GM21526 (cell line): ENCODE results near the gene TSHZ2.
"Not testable (repeated sequence)": the region's sequence is repeated elsewhere in the genome, so short reads cannot be mapped to it uniquely, and the experiment has no call there.

ENCODE experiments used
- ATAC-seq: cut with Tn5 transposase; IDR thresholded peaks from one replicate; pipeline ENCODE4 v1.9.1; 2021; ENCODE audit warnings: moderate library complexity; ENCODE audit not compliant: unreplicated experiment, low FRiP score

TSHZ2 gene

DNA sequence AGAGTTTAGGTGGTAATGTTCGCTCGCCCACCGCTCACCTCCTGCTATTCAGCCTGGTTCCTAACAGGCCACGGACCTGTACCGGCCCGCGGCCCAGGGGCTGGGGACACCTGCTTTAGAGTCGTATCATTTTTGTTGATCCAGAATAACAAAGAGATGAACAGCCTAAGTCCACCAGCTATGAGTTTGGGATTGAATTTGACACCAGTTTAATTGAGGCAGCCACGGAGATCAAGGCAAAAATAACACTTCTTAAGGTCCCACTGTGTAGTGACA is 108.5 kb downstream of the TSHZ2 start:
- no peak for ATAC-seq

DNA sequence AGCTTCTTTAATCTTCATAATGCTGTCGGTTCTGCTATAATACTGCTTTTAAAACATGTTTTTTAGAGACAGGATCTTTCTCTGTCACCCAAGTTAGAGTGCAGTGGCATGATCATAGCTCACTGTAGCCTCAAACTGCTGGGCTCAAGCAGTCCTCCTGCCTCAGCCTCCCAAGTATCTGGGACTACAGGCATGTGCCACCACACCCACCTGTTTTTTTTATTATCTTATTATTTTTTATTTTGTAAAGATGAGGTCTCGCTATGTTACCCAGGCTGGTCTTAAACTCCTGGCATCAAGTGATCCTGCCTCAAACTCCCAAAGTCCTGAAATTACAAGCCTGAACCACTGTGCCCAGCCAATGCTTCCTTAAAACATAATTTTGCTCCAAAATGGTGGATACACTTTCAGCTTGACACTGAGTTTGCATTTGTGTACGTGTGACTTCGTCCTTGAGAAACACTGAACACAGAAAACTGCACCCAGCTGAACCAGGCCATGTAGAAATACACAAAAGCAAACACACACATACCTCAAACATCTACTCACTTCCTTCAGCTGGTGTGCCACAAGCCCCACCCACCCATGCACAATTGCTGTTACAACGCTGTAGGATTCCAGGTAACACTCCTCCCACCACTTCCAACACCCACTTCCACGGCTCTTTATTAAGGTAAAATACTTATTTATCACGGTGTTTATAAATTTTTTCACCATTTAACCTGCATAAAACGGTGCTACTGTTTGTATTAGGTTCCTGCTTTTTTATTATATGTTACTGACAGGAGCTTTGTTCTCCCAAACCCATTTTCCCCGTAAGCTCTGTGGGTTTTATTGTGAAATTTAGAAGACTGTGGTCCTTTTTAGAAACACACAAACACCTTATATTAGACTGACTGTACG is 109.1 kb downstream of the TSHZ2 start:
- ATAC-seq: no peak

DNA sequence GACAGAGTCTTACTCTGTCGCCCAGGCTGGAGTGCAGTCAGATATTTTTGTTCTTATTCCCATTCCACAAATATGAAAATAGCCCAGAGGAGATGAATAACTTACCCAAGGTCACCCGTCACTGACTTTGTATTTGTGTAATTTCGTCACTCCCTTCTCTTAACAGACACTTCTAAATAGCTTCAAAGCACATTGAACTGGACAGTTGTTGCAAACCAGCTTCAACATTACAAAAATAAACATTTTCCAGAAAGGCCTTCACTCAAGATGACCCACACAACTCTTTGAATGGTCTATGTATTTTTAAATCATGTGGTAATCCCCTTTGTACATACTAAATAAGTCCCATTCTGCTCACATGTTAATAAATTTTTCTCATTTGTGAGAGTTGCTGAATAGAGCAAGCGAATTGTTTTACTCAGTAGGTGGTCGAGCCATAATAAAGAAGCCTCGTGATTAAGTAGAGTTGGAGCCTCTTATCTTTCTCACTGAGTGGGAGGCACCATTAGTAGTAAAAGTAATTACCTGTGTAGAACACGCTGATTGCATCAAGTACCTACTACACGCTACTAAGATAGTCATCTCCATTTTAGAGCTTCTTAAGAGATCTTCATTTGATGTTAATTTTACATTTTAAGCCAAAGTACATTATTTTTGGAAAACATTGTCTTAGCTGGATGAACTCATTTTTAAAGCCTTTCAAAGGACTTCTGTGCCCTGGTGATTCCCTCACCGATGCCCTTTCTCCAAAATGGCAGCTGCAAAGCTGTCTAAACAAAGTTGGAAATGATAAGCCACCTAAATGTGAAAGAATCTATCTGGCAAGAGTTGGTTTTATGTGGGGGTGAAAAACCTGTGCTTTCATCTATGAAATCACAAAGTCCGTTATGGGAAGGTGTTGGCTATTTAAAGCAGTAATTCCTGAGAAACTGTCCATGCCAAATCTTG is 110.0 kb downstream of the TSHZ2 start:
- ATAC-seq: no peak

DNA sequence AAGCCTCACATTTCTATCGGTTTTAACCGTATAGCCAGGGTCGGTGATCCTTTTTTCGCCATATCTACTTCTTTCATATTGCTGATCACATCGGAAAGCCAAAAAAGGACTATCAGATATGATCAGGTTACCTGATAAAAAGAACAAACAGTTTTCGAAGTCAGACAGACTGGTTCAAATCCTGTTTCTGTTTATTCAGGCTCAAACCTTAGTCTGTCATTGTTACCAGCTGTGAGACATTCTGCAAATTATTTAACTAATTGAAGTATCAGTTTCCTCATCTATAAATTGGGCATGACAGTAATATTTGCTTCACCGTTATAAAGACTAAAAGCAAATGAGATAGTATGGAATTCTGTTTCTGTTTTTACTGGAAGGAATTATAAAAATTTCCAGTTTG is 111.3 kb downstream of the TSHZ2 start:
- no peak for ATAC-seq

DNA sequence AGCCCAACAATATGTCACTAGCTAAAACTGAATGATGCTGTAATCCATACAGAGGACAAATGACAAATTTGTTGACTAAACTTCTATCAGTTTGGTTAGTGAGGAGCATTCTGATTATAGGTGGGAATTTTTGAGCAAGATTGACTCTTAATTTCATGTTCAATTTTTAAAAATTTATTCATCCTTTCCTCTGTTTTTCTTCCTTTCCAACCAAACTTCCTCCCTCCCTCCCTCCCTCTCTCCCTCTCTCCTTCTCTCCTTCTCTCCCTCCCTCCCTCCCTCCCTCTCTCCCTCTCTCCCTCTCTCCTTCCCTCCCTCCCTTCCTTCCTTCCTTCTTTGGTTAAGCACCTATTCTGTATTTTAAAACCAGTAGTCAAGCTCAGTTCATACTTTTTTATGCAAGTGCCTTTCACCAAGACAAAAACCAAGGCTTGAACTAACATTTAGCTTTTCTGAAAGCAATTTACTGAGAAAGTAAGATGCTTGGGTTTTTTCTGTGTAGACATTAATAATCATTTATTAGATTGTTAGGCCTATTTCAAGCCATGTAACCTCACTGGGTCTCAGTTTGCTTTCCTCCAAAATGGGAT is 112.3 kb downstream of the TSHZ2 start:
- ATAC-seq: no peak

DNA sequence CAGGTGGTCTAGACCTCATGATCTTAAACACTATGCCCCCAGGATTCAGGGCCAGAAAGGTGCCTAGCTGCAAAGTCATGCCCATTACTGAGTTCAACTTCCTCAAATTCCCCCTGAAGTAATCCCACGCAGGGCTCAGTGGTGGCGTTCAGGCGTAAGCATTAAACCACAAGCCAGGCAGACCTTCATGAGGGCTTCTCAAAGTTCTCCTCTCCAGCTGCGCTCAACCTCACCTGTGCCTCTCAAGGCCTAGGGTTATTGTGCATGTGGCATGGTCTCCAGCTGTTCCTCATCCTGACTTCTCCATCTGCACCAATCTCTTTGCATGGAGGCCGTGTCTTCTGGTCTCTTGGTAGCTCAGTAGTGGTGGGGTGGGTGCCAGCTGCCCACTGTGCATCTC is 113.6 kb downstream of the TSHZ2 start:
- ATAC-seq: no peak

DNA sequence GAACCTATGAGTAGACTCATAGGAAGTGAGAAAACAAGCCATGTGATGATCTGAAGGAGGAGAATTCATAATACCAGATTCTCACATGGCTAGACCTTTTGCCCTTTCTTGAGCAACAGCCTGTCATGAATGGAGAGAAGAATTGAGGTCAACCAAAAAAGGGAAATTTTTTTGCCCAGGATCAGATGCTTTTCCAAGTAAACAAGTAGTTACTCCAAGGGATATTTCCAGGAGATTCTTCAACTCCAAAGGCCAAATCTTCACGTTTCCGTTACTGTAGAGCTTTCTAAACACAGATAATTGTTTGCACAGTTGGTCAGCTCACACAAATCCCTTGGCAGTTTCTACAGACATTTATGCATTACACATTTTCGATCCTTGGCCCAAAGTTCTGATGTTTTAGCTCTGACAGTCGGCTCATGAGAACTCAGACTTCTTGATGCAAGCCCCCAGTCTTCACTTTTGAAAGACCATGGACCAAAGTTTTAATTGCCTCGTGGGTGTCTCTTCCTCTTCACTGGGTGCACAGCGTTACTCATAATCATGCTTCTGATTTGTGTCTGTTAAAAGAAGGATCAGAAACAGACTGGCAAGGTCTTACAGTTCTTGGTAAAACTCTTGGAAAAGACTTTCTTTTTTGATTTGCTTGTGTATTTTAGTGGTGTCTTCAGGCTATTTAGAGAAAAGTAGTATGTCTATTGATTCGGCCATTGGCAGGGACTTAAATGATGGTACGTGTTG is 115.0 kb downstream of the TSHZ2 start:
- no peak for ATAC-seq

DNA sequence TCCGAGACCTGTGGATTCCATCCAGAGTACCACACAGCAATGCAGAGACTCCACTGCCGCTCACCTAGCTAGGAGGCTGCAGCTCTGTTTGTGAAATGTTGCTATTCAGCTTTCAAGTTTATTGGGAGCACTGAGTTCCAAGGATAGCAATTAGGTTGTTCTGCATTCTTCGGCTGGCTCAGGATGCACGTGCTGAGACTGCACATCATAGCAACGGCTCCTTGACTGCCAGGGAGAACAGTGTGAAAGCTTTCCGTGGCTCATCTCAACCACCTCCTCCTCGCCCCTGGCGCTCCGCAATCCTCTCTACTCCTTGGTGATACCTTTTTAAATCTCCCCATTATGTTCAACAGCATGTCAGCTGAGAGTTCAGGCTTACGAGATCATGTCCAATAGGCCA is 116.6 kb downstream of the TSHZ2 start:
- no peak for ATAC-seq

DNA sequence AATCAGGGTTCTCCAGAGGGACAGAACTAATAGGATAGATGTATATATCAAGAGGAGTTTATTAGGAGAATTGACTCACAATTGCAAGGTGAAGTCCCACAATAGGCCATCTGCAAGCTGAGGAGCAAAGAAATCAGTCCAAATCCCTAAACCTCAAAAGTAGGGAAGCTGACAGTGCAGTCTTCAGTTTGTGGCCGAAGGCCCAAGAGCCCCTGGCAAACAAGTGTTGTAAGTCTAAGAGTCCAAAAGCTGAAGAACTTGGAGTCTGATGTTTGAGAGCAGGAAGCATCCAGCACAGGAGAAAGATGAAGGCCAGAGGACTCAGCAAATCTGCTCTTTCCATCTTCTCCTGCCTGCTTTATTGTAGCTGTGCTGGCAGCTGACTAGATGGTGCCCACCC is 117.7 kb downstream of the TSHZ2 start:
- ATAC-seq: not testable (repeated sequence)

DNA sequence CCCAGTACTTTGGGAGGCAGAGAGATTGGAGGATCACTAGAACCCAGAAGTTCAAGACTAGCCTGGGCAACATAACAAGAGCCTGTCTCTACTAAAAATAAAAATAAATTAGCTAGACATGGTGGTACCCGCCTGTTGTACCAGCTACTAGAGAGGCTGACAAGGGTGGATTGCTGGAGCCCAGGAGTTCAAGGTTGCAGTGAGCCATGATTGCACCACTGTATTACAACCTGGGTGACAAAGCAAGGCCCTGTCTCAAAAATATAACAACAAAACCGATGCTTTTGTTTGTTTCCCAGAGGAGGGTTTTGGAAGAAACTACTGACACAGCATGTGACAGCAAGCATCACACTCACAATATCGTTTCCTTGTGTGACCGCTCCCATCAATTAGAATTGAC is 119.6 kb downstream of the TSHZ2 start:
- ATAC-seq: no peak

DNA sequence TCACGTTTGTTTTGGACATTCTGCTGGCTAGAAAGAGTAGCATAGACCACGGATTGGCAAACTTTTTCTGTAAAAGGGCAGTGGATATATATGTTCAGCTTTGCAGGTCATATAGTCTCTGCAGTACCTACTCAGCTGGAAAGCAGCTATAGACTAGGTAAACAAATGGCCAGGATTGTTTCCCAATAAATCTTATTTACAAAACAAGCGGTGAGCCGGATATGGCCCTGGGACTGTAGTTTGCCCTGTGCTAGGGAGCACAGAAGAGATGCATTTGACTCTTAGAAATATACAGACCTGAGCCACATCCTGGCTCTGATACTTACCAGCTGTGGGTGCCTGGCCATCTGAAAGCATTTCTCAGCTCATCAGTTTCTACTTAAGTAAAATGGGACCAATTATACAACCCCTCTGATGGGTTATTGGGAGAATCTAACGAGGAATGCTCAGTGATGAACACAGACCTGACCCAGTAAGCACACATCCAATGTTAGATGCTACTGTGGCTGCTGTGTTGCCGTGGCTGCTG is 120.7 kb downstream of the TSHZ2 start:
- ATAC-seq: no peak

DNA sequence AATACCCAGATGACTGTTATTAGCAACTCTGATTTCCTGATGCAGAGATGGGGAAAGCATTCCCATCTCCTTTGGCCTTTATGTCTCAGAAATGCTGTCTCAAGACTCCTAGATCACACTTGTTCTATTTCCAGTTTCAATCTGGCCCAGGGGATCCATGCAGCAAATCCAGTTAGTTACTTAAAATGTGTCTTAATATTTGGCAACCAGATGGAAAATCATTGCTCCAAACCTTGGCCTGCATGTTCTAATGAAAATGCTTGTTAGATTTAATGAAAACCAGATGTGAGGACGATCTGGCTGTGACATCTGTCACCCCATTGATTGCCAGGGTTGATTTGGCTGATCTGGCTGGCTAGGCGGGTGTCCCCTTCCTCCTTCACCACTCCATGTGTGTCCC is 125.2 kb downstream of the TSHZ2 start:
- no peak for ATAC-seq

DNA sequence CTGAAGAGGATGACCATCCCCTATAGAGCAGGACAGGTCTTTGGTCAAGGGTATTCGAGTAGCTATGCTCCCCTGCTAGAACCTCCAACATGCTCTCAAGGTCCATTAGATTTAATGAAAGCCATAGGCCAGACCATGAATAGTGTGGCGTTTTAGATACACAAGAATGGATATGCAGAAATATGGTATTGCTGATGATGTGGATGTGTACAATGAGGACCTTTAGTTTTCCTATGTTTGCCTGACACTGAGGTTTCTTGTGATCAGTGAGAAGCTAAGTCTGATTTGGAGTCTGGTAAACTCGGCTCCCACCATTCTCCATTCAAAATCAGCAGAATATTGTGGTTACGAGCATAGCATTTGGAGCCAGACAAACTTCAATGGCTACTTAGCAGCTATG is 125.6 kb downstream of the TSHZ2 start:
- no peak for ATAC-seq

DNA sequence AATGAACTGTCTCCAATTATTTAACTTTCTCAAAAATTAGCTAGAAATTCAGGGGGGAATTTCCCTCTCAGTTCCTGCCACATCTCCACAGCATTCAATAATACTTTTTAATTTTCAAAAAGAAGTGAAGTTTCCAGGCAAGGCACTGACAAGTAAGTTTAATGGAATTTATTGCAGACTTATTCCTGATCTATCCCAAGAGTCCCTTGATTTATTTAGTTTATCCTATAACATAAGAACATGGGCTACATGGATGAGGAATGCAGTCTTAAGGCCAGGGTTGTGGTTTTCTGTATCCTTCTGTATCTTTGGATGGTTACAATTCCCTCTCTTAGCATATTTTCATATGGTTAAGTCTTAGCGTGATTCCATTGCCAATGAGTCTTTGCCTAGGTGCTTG is 126.5 kb downstream of the TSHZ2 start:
- ATAC-seq: no peak

DNA sequence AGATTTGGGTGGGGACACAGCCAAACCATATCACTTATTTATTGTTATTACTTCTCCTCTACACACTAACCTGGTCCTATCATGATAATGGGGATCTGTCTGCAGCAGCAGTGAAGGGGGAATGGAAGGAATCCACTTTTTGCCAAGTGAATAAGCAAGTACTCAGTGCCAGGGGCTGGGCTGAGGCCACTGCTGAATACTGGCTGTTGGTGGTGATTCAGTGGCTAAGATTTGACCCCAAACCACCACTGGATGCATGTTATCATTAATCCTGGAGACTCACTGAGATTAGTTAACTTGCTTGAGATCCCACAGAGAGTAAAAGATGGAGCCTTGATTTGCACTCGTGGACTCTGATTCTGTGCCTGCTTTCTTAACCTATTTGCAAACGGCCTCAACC is 127.7 kb downstream of the TSHZ2 start:
- ATAC-seq: no peak

DNA sequence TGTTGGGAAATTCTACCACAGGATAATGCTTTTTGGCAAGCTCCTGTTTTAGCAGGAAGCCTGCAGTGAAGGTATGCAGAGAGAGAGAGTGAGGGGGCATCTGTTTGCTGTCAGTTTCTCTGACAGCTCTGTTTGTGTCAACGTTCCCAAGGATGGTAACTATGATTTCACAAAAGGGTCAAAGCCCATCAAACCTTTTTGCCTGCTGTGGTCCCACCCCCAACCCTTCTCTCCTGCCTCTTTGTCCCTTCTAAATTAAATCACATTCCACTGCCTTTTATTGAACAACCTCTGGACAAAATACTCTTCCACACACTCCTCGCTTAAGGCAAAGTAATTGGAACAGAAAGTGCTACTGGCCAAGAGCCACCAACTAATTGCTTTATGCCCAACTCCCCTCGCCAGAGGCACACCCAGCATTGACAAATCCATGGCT is 128.3 kb downstream of the TSHZ2 start:
- no peak for ATAC-seq

DNA sequence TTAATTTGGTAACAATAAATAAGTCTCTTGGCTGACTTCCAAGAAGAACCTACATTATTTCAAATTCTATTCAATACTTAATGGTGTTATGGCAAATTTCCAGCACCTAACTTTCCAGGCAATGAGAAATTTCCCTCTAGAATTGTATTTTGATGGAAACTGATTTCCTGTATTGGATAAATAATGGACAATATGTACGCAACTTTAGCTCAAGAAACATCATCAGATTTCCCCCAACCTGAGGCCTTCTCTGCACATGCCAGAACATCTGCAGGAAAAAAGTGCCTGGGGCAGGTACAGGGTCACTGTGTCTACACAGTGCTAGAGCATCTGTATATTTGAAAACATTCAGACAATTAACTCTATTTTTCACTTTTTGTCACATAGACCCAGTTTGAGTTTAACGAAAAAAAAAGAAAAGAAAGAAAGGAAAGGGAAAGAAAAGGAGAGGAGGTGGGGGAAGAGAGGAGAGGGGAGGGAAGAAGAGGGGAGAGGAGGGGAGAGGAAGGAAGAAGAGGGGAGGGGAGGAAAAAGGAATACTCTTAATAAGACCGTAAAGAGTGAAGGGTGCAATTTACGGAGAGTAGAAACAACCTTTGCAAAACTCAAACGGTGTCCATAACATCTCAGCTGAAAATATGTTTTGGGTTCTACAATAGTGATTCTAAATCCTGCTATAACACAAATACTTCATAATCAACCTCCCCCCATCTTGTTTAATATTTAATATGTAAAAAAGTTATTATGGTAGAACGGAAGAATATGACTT is 130.0 kb downstream of the TSHZ2 start:
- ATAC-seq: no peak

DNA sequence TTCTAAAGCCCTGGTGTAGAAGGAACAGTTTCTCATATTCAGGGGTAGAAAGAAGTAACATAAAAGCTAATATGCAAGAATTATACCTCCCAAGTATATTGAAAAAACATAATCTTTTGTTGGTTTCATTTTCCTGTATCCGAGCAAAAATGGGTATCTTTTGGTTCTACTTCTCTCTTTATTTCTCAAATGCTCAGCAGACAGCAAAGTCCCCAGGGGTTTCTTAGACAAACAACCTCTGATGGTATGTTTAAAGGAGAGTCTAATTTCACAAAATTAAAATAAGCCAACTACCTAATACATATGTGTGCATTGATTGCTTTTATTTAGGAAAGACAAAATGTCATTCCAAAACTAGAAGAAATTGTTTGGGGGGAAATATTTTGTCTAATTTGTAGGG is 131.0 kb downstream of the TSHZ2 start:
- ATAC-seq: no peak

DNA sequence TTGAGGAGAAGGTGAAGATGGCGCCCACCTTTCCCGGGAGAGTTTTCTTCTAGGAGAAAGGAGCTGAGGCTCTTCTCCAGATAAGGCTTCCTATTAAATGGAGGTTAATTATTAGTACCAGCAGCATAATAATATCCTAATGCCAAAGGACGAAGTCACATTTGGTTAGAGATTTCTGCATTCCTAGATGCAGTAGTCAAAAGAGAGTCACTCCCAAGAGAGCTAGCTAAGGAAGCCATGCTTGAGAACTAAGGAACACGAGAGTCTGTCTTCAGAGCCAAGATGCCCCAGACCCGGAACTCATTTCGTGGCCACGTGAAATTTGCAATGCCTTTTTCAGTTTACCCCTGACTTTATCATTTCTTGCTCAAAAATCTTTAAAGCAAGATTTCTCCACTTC is 132.7 kb downstream of the TSHZ2 start:
- ATAC-seq: no peak

DNA sequence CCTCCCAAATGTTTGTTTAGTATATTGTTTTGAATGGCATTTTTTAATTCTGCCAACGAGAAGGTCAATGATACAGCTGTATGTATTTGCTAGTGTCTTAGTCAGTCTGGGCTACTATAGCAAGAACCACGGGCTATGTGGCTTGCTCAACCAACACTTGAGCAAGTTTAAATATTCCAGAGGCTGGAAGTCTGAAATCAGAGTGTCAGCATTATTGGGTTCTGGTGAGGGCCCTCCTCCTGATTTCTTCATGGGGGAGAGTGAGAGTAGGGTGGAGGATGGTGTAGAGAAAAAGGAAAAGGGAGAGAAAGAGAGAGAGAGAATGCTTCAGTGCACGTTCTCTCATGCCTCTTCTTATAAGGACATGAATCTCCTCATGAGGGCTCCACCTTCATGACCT is 144.6 kb downstream of the TSHZ2 start:
- no peak for ATAC-seq
